Measurements from ENCODE around the gene IRF6.

DNA sequence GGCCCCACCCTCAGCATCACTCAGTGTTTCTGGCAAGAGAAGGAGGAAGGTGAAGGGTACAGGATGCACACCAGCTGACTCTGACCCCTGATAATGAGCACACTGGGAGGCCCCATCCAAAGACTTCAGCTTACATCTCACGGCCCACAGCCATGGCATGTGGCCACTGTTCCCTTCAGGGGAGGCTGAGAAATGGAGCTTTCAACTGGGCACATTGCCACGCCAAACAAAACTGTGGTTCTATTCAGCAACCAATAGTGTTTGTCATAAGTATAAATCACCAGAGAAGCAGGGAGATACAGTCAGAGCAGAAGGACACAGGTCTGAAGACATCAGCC lies 62.8 kb downstream of the IRF6 start:
- TF ChIP-seq RAD21 (IDR thresholded peaks at IDR 0.05; ENCODE audit: low read length) (no peak), YY1 (IDR thresholded peaks at IDR 0.05; ENCODE audit: low read depth) (no peak), REST (IDR thresholded peaks at IDR 0.05; ENCODE audit: low read depth, low read length) (no peak), MAX (IDR thresholded peaks at IDR 0.05; ENCODE audit: low read depth) (peak; percentile 54; the same call in 1 of the 2 replicates)
- TF ChIP-seq, protein P1, sequence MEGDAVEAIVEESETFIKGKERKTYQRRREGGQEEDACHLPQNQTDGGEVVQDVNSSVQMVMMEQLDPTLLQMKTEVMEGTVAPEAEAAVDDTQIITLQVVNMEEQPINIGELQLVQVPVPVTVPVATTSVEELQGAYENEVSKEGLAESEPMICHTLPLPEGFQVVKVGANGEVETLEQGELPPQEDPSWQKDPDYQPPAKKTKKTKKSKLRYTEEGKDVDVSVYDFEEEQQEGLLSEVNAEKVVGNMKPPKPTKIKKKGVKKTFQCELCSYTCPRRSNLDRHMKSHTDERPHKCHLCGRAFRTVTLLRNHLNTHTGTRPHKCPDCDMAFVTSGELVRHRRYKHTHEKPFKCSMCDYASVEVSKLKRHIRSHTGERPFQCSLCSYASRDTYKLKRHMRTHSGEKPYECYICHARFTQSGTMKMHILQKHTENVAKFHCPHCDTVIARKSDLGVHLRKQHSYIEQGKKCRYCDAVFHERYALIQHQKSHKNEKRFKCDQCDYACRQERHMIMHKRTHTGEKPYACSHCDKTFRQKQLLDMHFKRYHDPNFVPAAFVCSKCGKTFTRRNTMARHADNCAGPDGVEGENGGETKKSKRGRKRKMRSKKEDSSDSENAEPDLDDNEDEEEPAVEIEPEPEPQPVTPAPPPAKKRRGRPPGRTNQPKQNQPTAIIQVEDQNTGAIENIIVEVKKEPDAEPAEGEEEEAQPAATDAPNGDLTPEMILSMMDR (IDR thresholded peaks at IDR 0.05), result no peak
